SU-DHL-6 (cell line): ENCODE measurements around the gene EML4.

Experiments used
- H2AFZ ChIP-seq: fragments of 200-600 bp; sonication (generic); 2 replicates; pipeline ENCODE4 v1.6.1; 2014; ENCODE audit warnings: low read depth, mild to moderate bottlenecking, moderate library complexity, mixed read lengths, antibody characterized with exemption, low read length; ENCODE audit not compliant: severe bottlenecking
- H3F3A ChIP-seq: fragments of 200-600 bp; shearing (Covaris generic); 2 replicates; pipeline ENCODE4 v1.6.0; 2016; ENCODE audit warnings: antibody characterized with exemption, mild to moderate bottlenecking; ENCODE audit not compliant: insufficient read depth
- H3K27ac ChIP-seq: fragments of 200-600 bp; sonication (generic); 2 replicates; pipeline ENCODE4 v1.5.1; 2016; ENCODE audit warnings: low read depth, mild to moderate bottlenecking, low read length, moderate library complexity, mixed read lengths
- H3K27me3 ChIP-seq: fragments of 200-600 bp; sonication (generic), shearing (Covaris generic); 2 replicates; pipeline ENCODE4 v1.6.0; 2014; ENCODE audit warnings: mild to moderate bottlenecking, low read length
- H3K36me3 ChIP-seq: fragments of 200-600 bp; sonication (generic); 2 replicates; pipeline ENCODE4 v1.6.1; 2014; ENCODE audit warnings: mild to moderate bottlenecking, low read length, mixed read lengths
- H3K4me2 ChIP-seq: fragments of 300-600, 200-600 bp; shearing (Covaris generic), sonication (generic); 2 replicates; pipeline ENCODE4 v1.6.0; 2014; ENCODE audit warnings: low read length, low read depth, mild to moderate bottlenecking; ENCODE audit not compliant: poor library complexity, severe bottlenecking
- H3K4me3 ChIP-seq: fragments of 200-600 bp; sonication (generic); 2 replicates; pipeline ENCODE4 v1.5.1; 2014; ENCODE audit warnings: antibody characterized with exemption, low read length, mild to moderate bottlenecking, mixed read lengths; ENCODE audit not compliant: insufficient read depth, poor library complexity, severe bottlenecking
- H3K79me2 ChIP-seq: fragments of 200-600 bp; sonication (generic); 2 replicates; pipeline ENCODE4 v1.6.1; 2014; ENCODE audit warnings: mild to moderate bottlenecking, low read length, moderate library complexity; ENCODE audit not compliant: insufficient read depth
- H3K9ac ChIP-seq: fragments of 200-600 bp; sonication (generic); 2 replicates; pipeline ENCODE4 v1.7.0; 2014; ENCODE audit warnings: mild to moderate bottlenecking, low read length
- H3K9me2 ChIP-seq: fragments of 200-600 bp; sonication (generic); replicated peaks from 2 replicates; pipeline ENCODE4 v1.6.1; 2014; ENCODE audit warnings: low read length; ENCODE audit not compliant: insufficient read depth
- H3K9me3 ChIP-seq: fragments of 200-600 bp; sonication (generic); 2 replicates; pipeline ENCODE4 v1.6.1; 2014; ENCODE audit warnings: low read length, mixed read lengths; ENCODE audit not compliant: insufficient read depth
- H4K20me1 ChIP-seq: fragments of 200-600 bp; sonication (generic); 2 replicates; pipeline ENCODE4 v1.6.1; 2014; ENCODE audit warnings: low read depth, mild to moderate bottlenecking, antibody characterized with exemption, low read length, moderate library complexity, mixed read lengths
- EZH2phosphoT487 ChIP-seq: fragments of 200-600 bp; sonication (generic), shearing (Covaris generic); conservative IDR thresholded peaks from 2 replicates; pipeline ENCODE4 v1.6.1; 2018; ENCODE audit warnings: mild to moderate bottlenecking, antibody characterized with exemption, low read length, moderate library complexity, mixed read lengths
- TF ChIP-seq, protein P1 (sequence below): fragments of 200-600 bp; sonication (generic); IDR thresholded peaks from one replicate; pipeline ENCODE4 v1.5.1; 2017; ENCODE audit warnings: antibody characterized with exemption, mild to moderate bottlenecking, low read length, moderate library complexity; ENCODE audit not compliant: insufficient read depth, poor library complexity, severe bottlenecking

EML4 gene

DNA sequence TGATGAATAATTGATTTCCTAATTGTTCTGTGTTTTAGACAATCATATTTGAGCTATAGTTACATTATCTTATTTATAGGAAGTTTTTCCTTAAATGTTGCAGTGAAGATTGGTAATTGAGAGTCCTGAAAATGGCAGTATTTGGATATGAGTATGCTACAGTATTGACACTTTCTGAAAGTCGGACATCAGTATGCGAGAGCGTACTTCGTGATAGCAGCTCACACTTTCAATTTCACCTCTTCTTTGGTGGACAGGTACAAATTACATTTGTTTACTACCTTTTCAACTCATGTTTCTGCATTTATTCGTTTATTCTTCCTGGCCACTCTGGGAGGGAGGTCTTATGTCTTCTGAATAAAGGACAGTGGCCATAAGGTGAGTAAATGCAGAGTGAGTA is 38.7 kb downstream of the EML4 start:
- H4K20me1 ChIP-seq, result peaks cover 7% of the 10 kb centered on the region; the same call in 1 of the 2 replicates
- no peak for TF ChIP-seq EZH2phosphoT487
- TF ChIP-seq, protein P1, sequence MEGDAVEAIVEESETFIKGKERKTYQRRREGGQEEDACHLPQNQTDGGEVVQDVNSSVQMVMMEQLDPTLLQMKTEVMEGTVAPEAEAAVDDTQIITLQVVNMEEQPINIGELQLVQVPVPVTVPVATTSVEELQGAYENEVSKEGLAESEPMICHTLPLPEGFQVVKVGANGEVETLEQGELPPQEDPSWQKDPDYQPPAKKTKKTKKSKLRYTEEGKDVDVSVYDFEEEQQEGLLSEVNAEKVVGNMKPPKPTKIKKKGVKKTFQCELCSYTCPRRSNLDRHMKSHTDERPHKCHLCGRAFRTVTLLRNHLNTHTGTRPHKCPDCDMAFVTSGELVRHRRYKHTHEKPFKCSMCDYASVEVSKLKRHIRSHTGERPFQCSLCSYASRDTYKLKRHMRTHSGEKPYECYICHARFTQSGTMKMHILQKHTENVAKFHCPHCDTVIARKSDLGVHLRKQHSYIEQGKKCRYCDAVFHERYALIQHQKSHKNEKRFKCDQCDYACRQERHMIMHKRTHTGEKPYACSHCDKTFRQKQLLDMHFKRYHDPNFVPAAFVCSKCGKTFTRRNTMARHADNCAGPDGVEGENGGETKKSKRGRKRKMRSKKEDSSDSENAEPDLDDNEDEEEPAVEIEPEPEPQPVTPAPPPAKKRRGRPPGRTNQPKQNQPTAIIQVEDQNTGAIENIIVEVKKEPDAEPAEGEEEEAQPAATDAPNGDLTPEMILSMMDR, result no peak

DNA sequence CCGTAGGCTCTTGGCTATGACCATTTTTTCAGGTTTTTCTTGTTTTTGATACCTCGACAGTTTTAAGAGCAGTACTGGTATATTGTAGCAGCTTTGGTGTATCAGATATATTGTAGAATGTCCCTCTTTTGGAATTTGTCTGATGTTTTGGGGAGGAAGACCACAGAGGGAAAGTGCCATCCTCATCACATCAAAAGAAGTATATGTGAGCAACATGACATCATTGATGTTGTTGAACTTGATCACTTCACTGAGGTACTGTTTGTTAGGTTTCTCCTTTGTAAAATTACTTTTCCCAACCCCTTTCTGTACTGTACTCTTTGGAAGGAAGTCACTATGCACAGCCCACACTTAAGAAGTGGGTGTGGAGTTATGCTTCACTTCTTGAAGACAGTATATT is 41.0 kb downstream of the EML4 start:
- H3K9me3 ChIP-seq, result no peaks in the 10 kb centered on the region
- H4K20me1 ChIP-seq, result no peaks in the 10 kb centered on the region; the same call in 1 of the 2 replicates
- H3K9me2 ChIP-seq, result no peaks in the 10 kb centered on the region
- H3K4me3 ChIP-seq, result no peak overlapping the region
- no peak for TF ChIP-seq EZH2phosphoT487
- TF ChIP-seq, protein P1, result no peak
- H3K36me3 ChIP-seq, result no peaks in the 10 kb centered on the region
- no peak overlapping the region for H3K27ac ChIP-seq
- H2AFZ ChIP-seq, result no peak overlapping the region
- H3K27me3 ChIP-seq, result no peaks in the 10 kb centered on the region
- H3K9ac ChIP-seq, result no peak overlapping the region
- 0 out of 2 replicates have a peak, but pooled peaks cover 6% of the 10 kb centered on the region for H3F3A ChIP-seq
- peaks cover 50% of the 10 kb centered on the region for H3K79me2 ChIP-seq
- H3K4me2 ChIP-seq, result no peak overlapping the region

More for the DNA sequence above, 38.7 kb downstream of the EML4 start:
- Histone ChIP-seq H3K9ac (no peak overlapping the region), H3K36me3 (no peaks in the 10 kb centered on the region), H2AFZ (no peak overlapping the region), H3K9me3 (no peaks in the 10 kb centered on the region), H3K4me3 (no peak overlapping the region), H3K79me2 (peaks cover 51% of the 10 kb centered on the region), H3K27me3 (no peaks in the 10 kb centered on the region), H3K9me2 (no peaks in the 10 kb centered on the region), H3K4me2 (no peak overlapping the region), H3K27ac (no peak overlapping the region), H3F3A (0 out of 2 replicates have a peak, but pooled peaks cover 6% of the 10 kb centered on the region)

DNA sequence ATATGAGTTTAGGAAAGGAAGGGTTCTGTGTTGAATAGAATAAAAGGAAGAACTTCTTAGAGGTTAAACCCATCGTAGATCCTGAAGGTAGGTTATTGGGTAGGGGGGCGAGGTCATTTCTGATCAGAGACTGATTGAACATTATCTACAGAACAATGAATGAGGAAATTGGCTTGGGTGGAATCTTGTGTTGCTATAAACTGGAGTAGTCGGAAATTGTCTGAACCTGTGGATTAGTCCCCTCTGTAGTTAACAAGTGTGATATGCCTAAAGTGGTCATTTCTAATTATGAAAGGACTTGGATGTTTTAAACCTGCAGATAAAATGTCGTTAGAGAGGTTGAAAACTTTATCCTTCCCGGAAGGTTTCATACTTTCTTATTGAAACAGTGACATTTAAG is 42.1 kb downstream of the EML4 start:
- H3K27me3 ChIP-seq, result no peaks in the 10 kb centered on the region
- H3K4me3 ChIP-seq, result no peak overlapping the region
- no peak overlapping the region for H3K4me2 ChIP-seq
- H3K79me2 ChIP-seq, result peaks cover 46% of the 10 kb centered on the region
- H3K9ac ChIP-seq, result no peak overlapping the region
- no peaks in the 10 kb centered on the region for H3K9me2 ChIP-seq
- no peaks in the 10 kb centered on the region; the same call in 1 of the 2 replicates for H4K20me1 ChIP-seq
- TF ChIP-seq, protein P1, result no peak
- TF ChIP-seq EZH2phosphoT487, result no peak
- no peaks in the 10 kb centered on the region for H3K9me3 ChIP-seq
- H3K27ac ChIP-seq, result no peak overlapping the region
- no peak overlapping the region for H2AFZ ChIP-seq
- 0 out of 2 replicates have a peak, but pooled peaks cover 6% of the 10 kb centered on the region for H3F3A ChIP-seq
- H3K36me3 ChIP-seq, result no peaks in the 10 kb centered on the region
